ENCODE measurements around the gene MICALL1.

Gene MICALL1

GRCh38 chr22:37965940-37966664 lies 60.0 kb downstream of the MICALL1 start:
- Histone ChIP-seq H3K27me3 (ENCODE audit: insufficient read depth, low read length) (no peaks in the 10 kb centered on the region), H3K4me1 (ENCODE audit: control insufficient read depth, insufficient read depth, low read length, unreplicated experiment) (peaks cover 6% of the 10 kb centered on the region), H3K79me2 (ENCODE audit: control insufficient read depth, insufficient read depth, low read length, unreplicated experiment) (no peaks in the 10 kb centered on the region), H2AFZ (ENCODE audit: low read length, unreplicated experiment) (no peak overlapping the region), H3K36me3 (ENCODE audit: insufficient read depth, low read length) (no peaks in the 10 kb centered on the region), H3K4me3 (ENCODE audit: low read depth, low read length) (no peak overlapping the region), H3K27ac (ENCODE audit: low read depth, low read length) (no peak overlapping the region)

GRCh38 chr22:37967147-37967546 lies 61.0 kb downstream of the MICALL1 start:
- peaks cover 6% of the 10 kb centered on the region for H3K4me1 ChIP-seq (ENCODE audit: control insufficient read depth, insufficient read depth, low read length, unreplicated experiment)
- H3K79me2 ChIP-seq (ENCODE audit: control insufficient read depth, insufficient read depth, low read length, unreplicated experiment), result no peaks in the 10 kb centered on the region
- no peaks in the 10 kb centered on the region for H3K36me3 ChIP-seq (ENCODE audit: insufficient read depth, low read length)
- no peak overlapping the region for H2AFZ ChIP-seq (ENCODE audit: low read length, unreplicated experiment)
- H3K27ac ChIP-seq (ENCODE audit: low read depth, low read length), result no peak overlapping the region
- no peak overlapping the region for H3K4me3 ChIP-seq (ENCODE audit: low read depth, low read length)
- H3K27me3 ChIP-seq (ENCODE audit: insufficient read depth, low read length), result no peaks in the 10 kb centered on the region

- no peaks in the 10 kb centered on the region for H3K79me2 ChIP-seq (ENCODE audit: control insufficient read depth, insufficient read depth, low read length, unreplicated experiment)
Measured at GRCh38 chr22:37967637-37968451, 61.7 kb downstream of the MICALL1 start.

GRCh38 chr22:37968452-37969251 lies 62.6 kb downstream of the MICALL1 start:
- Histone ChIP-seq H2AFZ (ENCODE audit: low read length, unreplicated experiment) (no peak overlapping the region), H3K4me1 (ENCODE audit: control insufficient read depth, insufficient read depth, low read length, unreplicated experiment) (peaks cover 6% of the 10 kb centered on the region), H3K27ac (ENCODE audit: low read depth, low read length) (no peak overlapping the region), H3K27me3 (ENCODE audit: insufficient read depth, low read length) (no peaks in the 10 kb centered on the region), H3K4me3 (ENCODE audit: low read depth, low read length) (no peak overlapping the region), H3K79me2 (ENCODE audit: control insufficient read depth, insufficient read depth, low read length, unreplicated experiment) (no peaks in the 10 kb centered on the region), H3K36me3 (ENCODE audit: insufficient read depth, low read length) (no peaks in the 10 kb centered on the region)

More at GRCh38 chr22:37967637-37968451, 61.7 kb downstream of the MICALL1 start:
- H3K27ac ChIP-seq (ENCODE audit: low read depth, low read length), result no peak overlapping the region
- H3K27me3 ChIP-seq (ENCODE audit: insufficient read depth, low read length), result no peaks in the 10 kb centered on the region
- no peak overlapping the region for H2AFZ ChIP-seq (ENCODE audit: low read length, unreplicated experiment)
- no peaks in the 10 kb centered on the region for H3K36me3 ChIP-seq (ENCODE audit: insufficient read depth, low read length)
- H3K4me1 ChIP-seq (ENCODE audit: control insufficient read depth, insufficient read depth, low read length, unreplicated experiment), result peaks cover 6% of the 10 kb centered on the region
- no peak overlapping the region for H3K4me3 ChIP-seq (ENCODE audit: low read depth, low read length)

GRCh38 chr22:37970864-37971263 lies 64.8 kb downstream of the MICALL1 start:
- Histone ChIP-seq H3K27me3 (ENCODE audit: insufficient read depth, low read length) (no peaks in the 10 kb centered on the region), H3K4me3 (ENCODE audit: low read depth, low read length) (no peak overlapping the region), H3K79me2 (ENCODE audit: control insufficient read depth, insufficient read depth, low read length, unreplicated experiment) (no peaks in the 10 kb centered on the region), H3K27ac (ENCODE audit: low read depth, low read length) (no peak overlapping the region), H3K4me1 (ENCODE audit: control insufficient read depth, insufficient read depth, low read length, unreplicated experiment) (peaks cover 3% of the 10 kb centered on the region), H2AFZ (ENCODE audit: low read length, unreplicated experiment) (no peak overlapping the region), H3K36me3 (ENCODE audit: insufficient read depth, low read length) (no peaks in the 10 kb centered on the region)

- no peaks in the 10 kb centered on the region for H3K27me3 ChIP-seq (ENCODE audit: insufficient read depth, low read length)
- H3K4me1 ChIP-seq (ENCODE audit: control insufficient read depth, insufficient read depth, low read length, unreplicated experiment), result no peaks in the 10 kb centered on the region
- no peaks in the 10 kb centered on the region for H3K36me3 ChIP-seq (ENCODE audit: insufficient read depth, low read length)
Measured at GRCh38 chr22:37971475-37972434, 65.7 kb downstream of the MICALL1 start.

GRCh38 chr22:37972527-37972926 lies 66.4 kb downstream of the MICALL1 start:
- Histone ChIP-seq H3K4me3 (ENCODE audit: low read depth, low read length) (no peak overlapping the region), H3K27ac (ENCODE audit: low read depth, low read length) (no peak overlapping the region), H3K4me1 (ENCODE audit: control insufficient read depth, insufficient read depth, low read length, unreplicated experiment) (no peaks in the 10 kb centered on the region), H3K27me3 (ENCODE audit: insufficient read depth, low read length) (no peaks in the 10 kb centered on the region), H3K36me3 (ENCODE audit: insufficient read depth, low read length) (no peaks in the 10 kb centered on the region), H3K79me2 (ENCODE audit: control insufficient read depth, insufficient read depth, low read length, unreplicated experiment) (no peaks in the 10 kb centered on the region), H2AFZ (ENCODE audit: low read length, unreplicated experiment) (no peak overlapping the region)

More at GRCh38 chr22:37971475-37972434, 65.7 kb downstream of the MICALL1 start:
- Histone ChIP-seq H3K27ac (ENCODE audit: low read depth, low read length) (no peak overlapping the region), H3K79me2 (ENCODE audit: control insufficient read depth, insufficient read depth, low read length, unreplicated experiment) (no peaks in the 10 kb centered on the region), H3K4me3 (ENCODE audit: low read depth, low read length) (no peak overlapping the region), H2AFZ (ENCODE audit: low read length, unreplicated experiment) (no peak overlapping the region)

- no peak overlapping the region for H3K4me3 ChIP-seq (ENCODE audit: low read depth, low read length)
- no peaks in the 10 kb centered on the region for H3K36me3 ChIP-seq (ENCODE audit: insufficient read depth, low read length)
- no peaks in the 10 kb centered on the region for H3K4me1 ChIP-seq (ENCODE audit: control insufficient read depth, insufficient read depth, low read length, unreplicated experiment)
- no peak overlapping the region for H3K27ac ChIP-seq (ENCODE audit: low read depth, low read length)
- no peaks in the 10 kb centered on the region for H3K79me2 ChIP-seq (ENCODE audit: control insufficient read depth, insufficient read depth, low read length, unreplicated experiment)
- no peak overlapping the region for H2AFZ ChIP-seq (ENCODE audit: low read length, unreplicated experiment)
- no peaks in the 10 kb centered on the region for H3K27me3 ChIP-seq (ENCODE audit: insufficient read depth, low read length)
Measured at GRCh38 chr22:37973271-37974170, 67.4 kb downstream of the MICALL1 start.

GRCh38 chr22:37975153-37975552 lies 69.1 kb downstream of the MICALL1 start:
- no peaks in the 10 kb centered on the region for H3K27me3 ChIP-seq (ENCODE audit: insufficient read depth, low read length)
- no peaks in the 10 kb centered on the region for H3K36me3 ChIP-seq (ENCODE audit: insufficient read depth, low read length)
- H2AFZ ChIP-seq (ENCODE audit: low read length, unreplicated experiment), result no peak overlapping the region
- H3K79me2 ChIP-seq (ENCODE audit: control insufficient read depth, insufficient read depth, low read length, unreplicated experiment), result no peaks in the 10 kb centered on the region
- H3K4me1 ChIP-seq (ENCODE audit: control insufficient read depth, insufficient read depth, low read length, unreplicated experiment), result no peaks in the 10 kb centered on the region
- H3K27ac ChIP-seq (ENCODE audit: low read depth, low read length), result no peak overlapping the region
- H3K4me3 ChIP-seq (ENCODE audit: low read depth, low read length), result no peak overlapping the region

Data from ACC112 (cell line).